IMR-90 (cell line): ENCODE data around the gene NR5A1. TPM values are rescaled to one million over a fixed set of nuclear protein-coding genes. Genes with fewer than 3 reads are reported as not detected.

ENCODE experiments used
- ATAC-seq: fragments of 200-7000 bp; cut with Tn5 transposase; 2 replicates; pipeline ENCODE4 v1.9.1; 2020; ENCODE audit warnings: low read depth, mild to moderate bottlenecking, moderate library complexity
- BruUV-seq: library from RNA; stranded (reverse); fragments of 400-500 nt; replicated peaks from 2 replicates; lab custom pipeline; 2021; lab: Mats Ljungman, UMichigan
- CTCF ChIA-PET: fragments of 300-600 bp; formaldehyde crosslinking; extraction: SDS; loops from one replicate; lab custom pipeline; 2021; ENCODE audit warnings: antibody characterized with exemption; lab: Yijun Ruan, JAX
- POLR2A ChIA-PET: fragments of 300-600 bp; sonication (Branson Sonifier 250); formaldehyde crosslinking; loops from one replicate; lab custom pipeline; 2022; ENCODE audit warnings: antibody characterized with exemption; ENCODE audit not compliant: unreplicated experiment; lab: Charles Lee
- DNase-seq: peaks from one replicate; pipeline ENCODE4 v3.0.0; 2013
- H2AFZ ChIP-seq: replicated peaks from 2 replicates; pipeline ENCODE3; 2013; ENCODE audit warnings: low read length, mild to moderate bottlenecking; ENCODE audit not compliant: poor library complexity
- H2AK5ac ChIP-seq: 2 replicates; pipeline ENCODE4 v1.6.1; 2013; ENCODE audit warnings: low read depth, low read length, inconsistent platforms
- H2AK9ac ChIP-seq: replicated peaks from 2 replicates; pipeline ENCODE3; 2013; ENCODE audit warnings: mild to moderate bottlenecking, low read depth, low read length, moderate library complexity; ENCODE audit not compliant: poor library complexity
- H2BK120ac ChIP-seq: 2 replicates; pipeline ENCODE4 v1.6.1; 2013; ENCODE audit warnings: low read depth, low read length, inconsistent platforms
- H2BK15ac ChIP-seq: 3 replicates; pipeline ENCODE4 v1.6.1; 2013; ENCODE audit warnings: low read depth, low read length, inconsistent platforms
- H2BK20ac ChIP-seq: 2 replicates; pipeline ENCODE4 v1.6.1; 2013; ENCODE audit warnings: low read depth, mild to moderate bottlenecking, inconsistent platforms, low read length, moderate library complexity
- H2BK5ac ChIP-seq: 2 replicates; pipeline ENCODE4 v1.6.1; 2013; ENCODE audit warnings: mild to moderate bottlenecking, low read depth, low read length, inconsistent platforms; ENCODE audit not compliant: poor library complexity, severe bottlenecking
- H3K14ac ChIP-seq: replicated peaks from 2 replicates; pipeline ENCODE4 v1.6.1; 2013; ENCODE audit warnings: low read depth, low read length, inconsistent platforms
- H3K18ac ChIP-seq: 2 replicates; pipeline ENCODE4 v1.6.1; 2013; ENCODE audit warnings: low read depth, low read length, control low read depth
- H3K23ac ChIP-seq: 2 replicates; pipeline ENCODE4 v1.6.1; 2013; ENCODE audit warnings: low read depth, low read length, inconsistent platforms
- H3K27ac ChIP-seq: 2 replicates; pipeline ENCODE4 v1.5.1; 2013; ENCODE audit warnings: mild to moderate bottlenecking, control low read depth, low read length; ENCODE audit not compliant: insufficient read depth
- H3K27me3 ChIP-seq: 2 replicates; pipeline ENCODE4 v1.6.1; 2013; ENCODE audit warnings: low read length; ENCODE audit not compliant: control insufficient read depth, insufficient read depth
- H3K36me3 ChIP-seq: 2 replicates; pipeline ENCODE4 v1.6.1; 2013; ENCODE audit warnings: low read length, mixed read lengths; ENCODE audit not compliant: control insufficient read depth, insufficient read depth
- H3K4ac ChIP-seq: 2 replicates; pipeline ENCODE4 v1.6.1; 2013; ENCODE audit warnings: low read depth, low read length, inconsistent platforms
- H3K4me1 ChIP-seq: 2 replicates; pipeline ENCODE4 v1.6.1; 2013; ENCODE audit warnings: low read length, mixed read lengths; ENCODE audit not compliant: control insufficient read depth, insufficient read depth
- H3K4me2 ChIP-seq: 2 replicates; pipeline ENCODE4 v1.6.1; 2013; ENCODE audit warnings: low read depth, mild to moderate bottlenecking, control low read depth, low read length, moderate library complexity
- H3K4me3 ChIP-seq: 2 replicates; pipeline ENCODE4 v1.5.1; 2013; ENCODE audit warnings: low read depth, mild to moderate bottlenecking, control low read depth, low read length, moderate library complexity; ENCODE audit not compliant: insufficient read depth
- H3K56ac ChIP-seq: 2 replicates; pipeline ENCODE4 v1.6.1; 2013; ENCODE audit warnings: low read length, inconsistent platforms; ENCODE audit not compliant: insufficient read depth; ENCODE audit errors: extremely low read depth
- H3K79me1 ChIP-seq, 2 experiments: 2 replicates each; pipeline ENCODE4 v1.6.1; 2013; ENCODE audit warnings: low read length in 2 of 2, inconsistent platforms in 1 of 2, low read depth in 1 of 2
- H3K9ac ChIP-seq: 2 replicates; pipeline ENCODE4 v1.6.1; 2013; ENCODE audit warnings: low read depth, low read length, control low read depth
- H3K9me1 ChIP-seq: 2 replicates; pipeline ENCODE4 v1.6.1; 2013; ENCODE audit warnings: low read length, inconsistent platforms; ENCODE audit not compliant: insufficient read depth
- H3K9me3 ChIP-seq: 2 replicates; pipeline ENCODE4 v1.6.1; 2013; ENCODE audit warnings: low read length; ENCODE audit not compliant: control insufficient read depth, insufficient read depth
- H4K20me1 ChIP-seq: 2 replicates; pipeline ENCODE4 v1.6.1; 2013; ENCODE audit warnings: low read length, inconsistent platforms; ENCODE audit not compliant: insufficient read depth
- H4K5ac ChIP-seq: 2 replicates; pipeline ENCODE4 v1.6.1; 2013; ENCODE audit warnings: mild to moderate bottlenecking, low read depth, low read length, control low read depth
- H4K8ac ChIP-seq, 2 experiments: 2 replicates each; pipeline ENCODE4 v1.6.1; 2013; ENCODE audit warnings: low read depth in 2 of 2, low read length in 2 of 2, control low read depth in 1 of 2, inconsistent platforms in 1 of 2
- H4K91ac ChIP-seq: 2 replicates; pipeline ENCODE4 v1.6.1; 2013; ENCODE audit warnings: low read depth, low read length, inconsistent platforms; ENCODE audit not compliant: insufficient read depth
- BHLHE40 ChIP-seq: fragments of 150-350 bp; IDR thresholded peaks from 2 replicates; pipeline ENCODE4 v1.6.1; 2016; ENCODE audit warnings: mild to moderate bottlenecking, low read depth, low read length
- ELK1 ChIP-seq: fragments of 150-350 bp; IDR thresholded peaks from 2 replicates; pipeline ENCODE4 v1.6.1; 2016; ENCODE audit warnings: low read depth, mild to moderate bottlenecking, low read length, moderate library complexity, borderline replicate concordance
- MAFK ChIP-seq: IDR thresholded peaks from 2 replicates; pipeline ENCODE4 v1.6.1; 2012; ENCODE audit warnings: low read depth, low read length, improper control_type of control experiment
- POLR2A ChIP-seq: IDR thresholded peaks from 2 replicates; pipeline ENCODE4 v1.6.1; 2012; ENCODE audit warnings: mild to moderate bottlenecking, low read depth, low read length
- RAD21 ChIP-seq: IDR thresholded peaks from 2 replicates; pipeline ENCODE4 v1.6.1; 2012; ENCODE audit warnings: low read length, improper control_type of control experiment
- WGBS, 2 experiments: methylation state at CpG; one replicate each; pipeline versions ENCODE4 v1.1.5 to v1.1.7; 2013; ENCODE audit warnings: missing lambda C conversion rate in 2 of 2; ENCODE audit not compliant: insufficient read length in 1 of 2; ENCODE audit errors: extremely low coverage in 2 of 2; 5-methylcytosine and 5-hydroxymethylcytosine counted together
- dilution Hi-C: fragments of 300-500 bp; cut with HindIII; formaldehyde crosslinking; loops from one replicate; pipeline ENCODE4 v1.14.3; 2018; ENCODE audit warnings: low sequenced_read_pairs; ENCODE audit not compliant: unreplicated experiment
- in situ Hi-C: fragments of 300-500 bp; cut with MboI; formaldehyde crosslinking; loops from 3 replicates; pipeline ENCODE4 v1.14.3; 2019; ENCODE audit warnings: low sequenced_read_pairs, inconsistent platforms, mixed read lengths
- intact Hi-C: fragments of 100-400 bp; cut with micrococcal nuclease; formaldehyde crosslinking; loops from 2 replicates; pipeline ENCODE4 v1.10.0; 2022
- polyA plus RNA-seq, 3 experiments: library from polyadenylated mRNA; depleted of rRNA; stranded (reverse); fragments of >200 nt; gene quantifications; 2 replicates each; pipeline ENCODE4 v1.2.3, GENCODE V29; 2012; ENCODE audit warnings: low replicate concordance in 1 of 3
- total RNA-seq: library from RNA; depleted of rRNA; stranded (reverse); fragments of >200 nt; gene quantifications from 2 replicates; pipeline ENCODE4 v1.2.3, GENCODE V29; 2012

The NR5A1 gene
- total and polyA plus RNA-seq, 2 of the 4 experiments (the other 2 are of a cell fraction), result not detected

GRCh38 chr9:124472770-124473169 lies 34.4 kb downstream of the NR5A1 start:
- Histone ChIP-seq H2AFZ (no peak overlapping the region), H3K4ac (no peak overlapping the region), H2BK20ac (no peak overlapping the region), H2BK15ac (no peak overlapping the region), H3K79me1 (no peaks in the 10 kb centered on the region), H3K23ac (no peak overlapping the region), H4K5ac (no peak overlapping the region), H2BK5ac (no peak overlapping the region), H3K4me1 (no peaks in the 10 kb centered on the region), H3K14ac (no peak overlapping the region), H3K27me3 (peaks cover 68% of the 10 kb centered on the region), H3K9me3 (no peaks in the 10 kb centered on the region), H3K36me3 (no peaks in the 10 kb centered on the region), H3K4me2 (no peak overlapping the region), H4K8ac (no peak overlapping the region), H2BK120ac (no peak overlapping the region), H3K9ac (no peak overlapping the region), H4K20me1 (no peaks in the 10 kb centered on the region), H3K56ac (no peak overlapping the region), H3K18ac (no peak overlapping the region), H2AK5ac (no peak overlapping the region), H4K91ac (no peak overlapping the region), H3K27ac (no peak overlapping the region), H3K9me1 (no peaks in the 10 kb centered on the region), H3K4me3 (no peak overlapping the region), H2AK9ac (no peak overlapping the region)
- DNase-seq (no peak), ATAC-seq (no peak)
- intact Hi-C loops, result no loop called here
- BruUV-seq, result no TSS peak
- dilution Hi-C loops, result no loop called here
- TF ChIP-seq RAD21 (no peak), ELK1 (no peak), BHLHE40 (no peak), MAFK (no peak), POLR2A (no peak)
- CTCF ChIA-PET, result no interaction called here
- WGBS, 2 experiments, result 61% methylated on average over 6 of the region's 7 CpGs; no CpG with 5 or more reads in 1 of the 2 experiments
- in situ Hi-C loops, result no loop called here
- POLR2A ChIA-PET, result no interaction called here
